Measurements from ENCODE around the gene TENT4A. TPM values are rescaled to one million over a fixed set of nuclear protein-coding genes. Genes with fewer than 3 reads are reported as not detected.

The TENT4A gene
- total and polyA plus RNA-seq, 8 donors, result 17.1 to 38.2 (median 31.4) TPM

GRCh38 chr5:6774721-6775204 lies 61.5 kb downstream of the TENT4A start:
- no peak for TF ChIP-seq CTCF (IDR thresholded peaks at IDR 0.05)
- ATAC-seq (no peak), DNase-seq (no peak)
- H3K27me3 ChIP-seq, result no peaks in the 10 kb centered on the region
- intact Hi-C loops (cut with DNase I), result no loop called here
- H3K27ac ChIP-seq, result no peak overlapping the region
- H3K4me1 ChIP-seq, result peaks cover 0 to 10% of the 10 kb centered on the region in 2 donors
- no peaks in the 10 kb centered on the region for H3K9me3 ChIP-seq
- H3K4me3 ChIP-seq, result no peak overlapping the region
- H3K36me3 ChIP-seq, result no peaks in the 10 kb centered on the region

GRCh38 chr5:6775571-6775970 lies 62.3 kb downstream of the TENT4A start:
- no peaks in the 10 kb centered on the region for H3K36me3 ChIP-seq
- no peak overlapping the region for H3K4me3 ChIP-seq
- no peaks in the 10 kb centered on the region for H3K9me3 ChIP-seq
- H3K27ac ChIP-seq, result no peak overlapping the region
- intact Hi-C loops (cut with DNase I), result no loop called here
- no peaks in the 10 kb centered on the region for H3K27me3 ChIP-seq
- H3K4me1 ChIP-seq, result peaks cover 0 to 10% of the 10 kb centered on the region in 2 donors
- ATAC-seq (no peak), DNase-seq (no peak)
- no peak for TF ChIP-seq CTCF (IDR thresholded peaks at IDR 0.05)

DNA sequence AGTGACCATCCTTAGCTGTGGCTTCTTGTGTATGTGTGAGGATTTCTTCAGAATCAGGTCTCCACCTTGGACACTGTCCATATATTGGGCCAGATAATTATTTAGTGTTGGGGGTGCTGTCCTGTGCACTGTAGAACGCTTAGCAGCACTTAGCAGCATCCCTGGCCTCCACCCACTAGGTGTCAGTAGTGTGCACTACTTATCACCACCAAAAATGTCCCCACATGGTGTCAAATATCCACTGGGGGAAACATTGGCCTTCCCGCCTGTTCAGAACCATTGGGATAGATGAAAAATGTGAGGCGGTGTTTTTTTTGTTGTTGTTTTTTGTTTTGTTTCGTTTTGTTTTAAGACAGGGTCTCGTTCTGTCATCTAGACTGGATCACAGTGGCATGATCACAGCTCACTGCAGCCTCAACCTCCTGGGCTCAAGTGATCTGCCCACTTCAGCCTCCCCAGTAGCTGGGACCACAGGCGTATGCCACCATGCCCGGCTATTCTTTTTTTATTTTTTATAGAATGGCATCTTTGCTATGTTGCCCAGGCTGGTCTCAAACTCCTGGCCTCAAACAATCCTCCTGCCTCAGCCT lies 67.7 kb downstream of the TENT4A start:
- peak in 1 of 2 donors; percentile 35 for TF ChIP-seq CTCF (IDR thresholded peaks at IDR 0.05)
- H3K9me3 ChIP-seq, result no peaks in the 10 kb centered on the region
- no peak overlapping the region for H3K4me3 ChIP-seq
- intact Hi-C loops (cut with DNase I), result no loop called here
- no peaks in the 10 kb centered on the region for H3K4me1 ChIP-seq
- DNase-seq, result no peak
- no peaks in the 10 kb centered on the region for H3K36me3 ChIP-seq
- no peak overlapping the region for H3K27ac ChIP-seq
- no peaks in the 10 kb centered on the region for H3K27me3 ChIP-seq
- peak; percentile 45 for ATAC-seq

GRCh38 chr5:6781716-6782115 lies 68.5 kb downstream of the TENT4A start:
- intact Hi-C loops (cut with DNase I), result no loop called here
- Histone ChIP-seq H3K27ac (no peak overlapping the region), H3K4me1 (no peaks in the 10 kb centered on the region), H3K27me3 (no peaks in the 10 kb centered on the region), H3K9me3 (no peaks in the 10 kb centered on the region), H3K36me3 (no peaks in the 10 kb centered on the region), H3K4me3 (no peak overlapping the region)
- ATAC-seq (no peak), DNase-seq (no peak)
- no peak for TF ChIP-seq CTCF (IDR thresholded peaks at IDR 0.05)

DNA sequence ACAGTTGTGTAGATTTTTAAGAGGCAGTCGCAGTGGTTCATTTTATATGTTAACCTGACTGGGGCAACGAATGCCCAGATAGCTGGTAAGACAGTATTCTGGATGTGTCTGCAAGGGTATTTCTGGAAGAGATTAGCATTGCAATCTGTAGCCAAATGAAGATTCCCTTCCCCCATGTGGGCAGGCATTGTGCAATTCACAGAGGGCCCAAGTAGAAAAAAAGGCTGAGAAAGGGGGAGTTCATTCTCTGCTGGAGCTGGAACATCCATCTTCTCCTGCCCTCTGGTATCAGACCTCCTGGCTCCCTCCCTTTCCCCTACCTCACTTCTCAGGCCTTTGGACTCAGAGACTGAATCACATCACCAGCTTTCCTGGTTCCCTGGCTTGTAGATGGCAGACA lies 70.6 kb downstream of the TENT4A start:
- ATAC-seq (no peak), DNase-seq (no peak)
- Histone ChIP-seq H3K4me1 (peaks cover 0 to 5% of the 10 kb centered on the region in 2 donors), H3K27me3 (no peaks in the 10 kb centered on the region), H3K4me3 (no peak overlapping the region), H3K27ac (no peak overlapping the region), H3K9me3 (no peaks in the 10 kb centered on the region), H3K36me3 (no peaks in the 10 kb centered on the region)
- no peak for TF ChIP-seq CTCF (IDR thresholded peaks at IDR 0.05)
- intact Hi-C loops (cut with DNase I), result no loop called here

Measured in left lung (tissue), 10 donors.